ENCODE results near the gene PCDHGA2.
"Not testable (repeated sequence)": the region's sequence is repeated elsewhere in the genome, so short reads cannot be mapped to it uniquely, and the experiment has no call there.

Gene PCDHGA2

DNA sequence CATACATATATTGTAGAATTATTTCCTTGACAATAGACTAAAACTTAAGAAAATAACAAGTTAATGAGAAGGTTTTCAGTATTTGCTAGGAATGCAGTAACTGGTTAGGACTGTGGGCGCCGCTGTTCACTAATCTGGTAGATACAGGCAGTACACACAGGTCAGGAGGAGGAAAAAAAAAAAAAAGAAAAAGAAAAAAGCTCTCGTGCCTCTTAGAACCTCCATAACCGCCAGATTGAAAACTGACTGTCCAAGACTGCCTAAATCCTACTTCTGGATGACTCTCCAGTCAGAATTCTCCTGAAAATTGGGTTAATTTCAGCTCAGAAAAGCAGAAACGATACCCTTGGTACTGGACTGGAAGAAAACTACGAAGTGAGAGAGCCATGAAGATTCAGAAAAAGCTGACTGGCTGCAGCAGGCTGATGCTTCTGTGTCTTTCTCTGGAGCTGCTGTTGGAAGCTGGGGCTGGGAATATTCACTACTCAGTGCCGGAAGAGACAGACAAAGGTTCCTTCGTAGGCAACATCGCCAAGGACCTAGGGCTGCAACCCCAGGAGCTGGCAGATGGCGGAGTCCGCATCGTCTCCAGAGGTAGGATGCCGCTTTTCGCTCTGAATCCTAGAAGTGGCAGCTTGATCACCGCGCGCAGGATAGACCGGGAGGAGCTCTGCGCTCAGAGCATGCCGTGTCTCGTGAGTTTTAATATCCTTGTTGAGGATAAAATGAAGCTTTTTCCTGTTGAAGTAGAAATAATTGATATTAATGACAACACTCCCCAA, 8.1 kb upstream of the PCDHGA2 start, which contains the start of gene PCDHGA1:
Gene PCDHGA1, plus strand, starts transcription at position 216 of the 782 bp plus-strand sequence.
- DNase-seq (ENCODE audit: low read depth), result peak; percentile 46
- H3K4me3 ChIP-seq (ENCODE audit: low read length), result no peak within 1 kb of the TSS
- TF ChIP-seq, protein P1, sequence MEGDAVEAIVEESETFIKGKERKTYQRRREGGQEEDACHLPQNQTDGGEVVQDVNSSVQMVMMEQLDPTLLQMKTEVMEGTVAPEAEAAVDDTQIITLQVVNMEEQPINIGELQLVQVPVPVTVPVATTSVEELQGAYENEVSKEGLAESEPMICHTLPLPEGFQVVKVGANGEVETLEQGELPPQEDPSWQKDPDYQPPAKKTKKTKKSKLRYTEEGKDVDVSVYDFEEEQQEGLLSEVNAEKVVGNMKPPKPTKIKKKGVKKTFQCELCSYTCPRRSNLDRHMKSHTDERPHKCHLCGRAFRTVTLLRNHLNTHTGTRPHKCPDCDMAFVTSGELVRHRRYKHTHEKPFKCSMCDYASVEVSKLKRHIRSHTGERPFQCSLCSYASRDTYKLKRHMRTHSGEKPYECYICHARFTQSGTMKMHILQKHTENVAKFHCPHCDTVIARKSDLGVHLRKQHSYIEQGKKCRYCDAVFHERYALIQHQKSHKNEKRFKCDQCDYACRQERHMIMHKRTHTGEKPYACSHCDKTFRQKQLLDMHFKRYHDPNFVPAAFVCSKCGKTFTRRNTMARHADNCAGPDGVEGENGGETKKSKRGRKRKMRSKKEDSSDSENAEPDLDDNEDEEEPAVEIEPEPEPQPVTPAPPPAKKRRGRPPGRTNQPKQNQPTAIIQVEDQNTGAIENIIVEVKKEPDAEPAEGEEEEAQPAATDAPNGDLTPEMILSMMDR (IDR thresholded peaks at IDR 0.05; ENCODE audit: insufficient read depth, low read depth, low read length, missing control alignments), result peak; percentile 42

DNA sequence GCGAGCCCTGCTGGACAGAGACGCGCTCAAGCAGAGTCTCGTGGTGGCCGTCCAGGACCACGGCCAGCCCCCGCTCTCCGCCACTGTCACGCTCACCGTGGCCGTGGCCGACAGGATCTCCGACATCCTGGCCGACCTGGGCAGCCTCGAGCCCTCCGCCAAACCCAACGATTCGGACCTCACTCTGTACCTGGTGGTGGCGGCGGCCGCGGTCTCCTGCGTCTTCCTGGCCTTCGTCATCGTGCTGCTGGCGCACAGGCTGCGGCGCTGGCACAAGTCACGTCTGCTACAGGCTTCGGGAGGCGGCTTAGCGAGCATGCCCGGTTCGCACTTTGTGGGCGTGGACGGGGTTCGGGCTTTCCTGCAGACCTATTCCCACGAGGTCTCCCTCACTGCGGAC, 6.0 kb upstream of the PCDHGA2 start:
- DNase-seq (ENCODE audit: low read depth); H3K4me3 ChIP-seq (ENCODE audit: low read length): not testable (repeated sequence)

DNA sequence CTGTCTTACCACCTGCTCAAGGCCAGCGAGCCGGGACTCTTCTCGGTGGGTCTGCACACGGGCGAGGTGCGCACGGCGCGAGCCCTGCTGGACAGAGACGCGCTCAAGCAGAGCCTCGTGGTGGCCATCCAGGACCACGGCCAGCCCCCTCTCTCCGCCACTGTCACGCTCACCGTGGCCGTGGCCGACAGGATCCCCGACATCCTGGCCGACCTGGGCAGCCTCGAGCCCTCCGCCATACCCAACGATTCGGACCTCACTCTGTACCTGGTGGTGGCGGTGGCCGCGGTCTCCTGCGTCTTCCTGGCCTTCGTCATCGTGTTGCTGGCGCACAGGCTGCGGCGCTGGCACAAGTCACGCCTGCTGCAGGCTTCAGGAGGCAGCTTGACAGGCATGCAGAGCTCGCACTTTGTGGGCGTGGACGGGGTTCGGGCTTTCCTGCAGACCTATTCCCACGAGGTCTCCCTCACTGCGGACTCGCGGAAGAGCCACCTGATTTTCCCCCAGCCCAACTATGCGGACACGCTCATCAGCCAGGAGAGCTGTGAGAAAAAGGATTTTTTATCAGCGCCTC, 2.3 kb downstream of the PCDHGA2 start:
- H3K4me3 ChIP-seq (ENCODE audit: low read length); DNase-seq (ENCODE audit: low read depth): not testable (repeated sequence)

DNA sequence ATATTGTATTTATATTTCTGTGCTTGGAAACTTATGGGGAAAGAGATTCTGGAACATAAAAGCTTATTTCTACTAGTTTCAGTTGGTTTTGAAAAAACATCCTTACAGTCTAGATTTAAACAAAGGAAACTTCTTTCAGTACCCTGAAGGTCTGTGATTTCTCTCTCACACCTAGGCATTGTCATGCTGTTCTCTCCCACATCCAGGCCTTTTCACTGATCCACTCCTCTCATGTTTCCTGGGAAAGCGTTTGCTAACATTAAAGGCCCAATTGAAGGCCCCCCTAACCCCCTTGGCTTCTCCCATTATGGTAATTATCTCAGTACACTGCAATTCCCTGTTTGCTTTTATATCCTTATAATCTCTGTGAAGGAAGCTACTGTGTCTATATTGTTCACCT, 4.2 kb downstream of the PCDHGA2 start:
- no peak overlapping the region for H3K4me3 ChIP-seq (ENCODE audit: low read length)
- TF ChIP-seq, protein P1 (IDR thresholded peaks at IDR 0.05; ENCODE audit: insufficient read depth, low read depth, low read length, missing control alignments), result no peak
- no peak for DNase-seq (ENCODE audit: low read depth)

DNA sequence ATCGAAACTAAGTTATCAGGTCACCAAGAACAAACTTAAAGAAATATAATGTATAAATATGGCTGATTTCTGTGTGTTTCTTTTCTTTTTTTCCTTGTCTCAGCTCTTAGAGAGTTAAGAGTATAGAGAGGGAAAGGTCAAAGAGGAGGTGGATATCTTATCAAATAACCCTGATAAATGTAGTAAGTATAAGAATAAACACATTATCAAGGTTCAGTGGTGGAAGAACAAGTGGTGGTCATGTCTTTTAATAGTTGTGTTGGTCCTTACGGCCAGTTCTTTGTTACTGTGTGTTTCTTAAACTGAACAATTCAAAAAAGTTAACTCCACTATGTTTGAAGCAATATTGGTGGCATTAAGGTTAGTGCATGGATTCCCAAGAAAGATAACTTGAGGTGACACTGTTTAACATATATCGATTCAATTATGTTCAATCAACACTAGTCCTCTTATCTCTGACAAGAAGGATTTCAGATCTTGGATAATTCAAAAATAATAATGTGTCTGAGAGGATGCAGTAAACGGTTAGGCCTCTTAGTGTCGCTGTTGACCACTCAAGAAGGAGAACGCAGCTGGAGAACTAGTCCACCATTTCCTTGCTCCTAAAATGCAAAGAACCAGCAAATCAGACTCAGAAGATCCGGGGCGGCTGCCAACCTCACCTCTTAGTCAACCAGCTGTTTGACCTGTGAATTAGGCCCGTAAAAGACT, 4.8 kb downstream of the PCDHGA2 start, which contains the start of gene PCDHGA3:
Gene PCDHGA3, plus strand, starts transcription at position 588 of the 711 bp plus-strand sequence. CDS start 205 bp downstream, outside the sequence.
- peak; percentile 53 for DNase-seq (ENCODE audit: low read depth)
- peak within 1 kb of the TSS; percentile 12 for H3K4me3 ChIP-seq (ENCODE audit: low read length)
- TF ChIP-seq, protein P1 (IDR thresholded peaks at IDR 0.05; ENCODE audit: insufficient read depth, low read depth, low read length, missing control alignments), result peak; percentile 34

DNA sequence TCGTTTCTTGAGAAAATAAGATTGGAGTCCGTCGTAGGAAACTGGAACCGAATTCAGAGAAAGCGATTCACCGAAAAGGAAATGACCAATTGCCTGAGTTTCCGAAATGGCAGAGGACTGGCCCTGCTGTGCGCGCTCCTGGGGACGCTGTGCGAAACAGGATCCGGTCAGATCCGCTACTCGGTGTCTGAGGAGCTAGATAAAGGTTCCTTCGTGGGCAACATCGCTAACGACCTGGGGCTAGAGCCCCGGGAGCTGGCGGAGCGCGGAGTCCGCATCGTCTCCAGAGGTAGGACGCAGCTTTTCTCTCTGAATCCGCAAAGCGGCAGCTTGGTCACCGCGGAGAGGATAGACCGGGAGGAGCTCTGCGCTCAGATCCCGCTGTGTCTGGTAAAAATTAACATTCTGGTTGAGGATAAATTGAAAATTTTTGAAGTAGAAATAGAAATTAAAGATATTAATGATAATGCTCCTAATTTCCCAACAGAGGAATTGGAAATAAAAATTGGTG, 5.4 kb downstream of the PCDHGA2 start:
- peak overlapping the region; percentile 12 for H3K4me3 ChIP-seq (ENCODE audit: low read length)
- TF ChIP-seq, protein P1 (IDR thresholded peaks at IDR 0.05; ENCODE audit: insufficient read depth, low read depth, low read length, missing control alignments), result no peak
- no peak for DNase-seq (ENCODE audit: low read depth)

DNA sequence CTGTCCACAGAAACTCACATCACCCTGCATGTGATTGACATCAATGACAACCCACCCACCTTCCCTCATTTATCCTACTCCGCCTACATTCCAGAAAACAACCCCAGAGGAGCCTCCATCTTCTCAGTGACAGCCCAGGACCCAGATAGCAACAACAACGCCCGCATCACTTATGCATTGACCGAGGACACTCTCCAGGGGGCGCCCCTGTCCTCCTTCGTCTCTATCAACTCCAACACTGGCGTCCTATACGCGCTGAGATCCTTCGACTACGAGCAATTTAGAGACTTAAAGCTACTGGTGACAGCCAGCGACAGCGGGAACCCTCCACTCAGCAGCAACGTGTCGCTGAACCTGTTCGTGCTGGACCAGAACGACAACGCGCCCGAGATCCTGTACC, 6.8 kb downstream of the PCDHGA2 start:
- TF ChIP-seq, protein P1 (IDR thresholded peaks at IDR 0.05; ENCODE audit: insufficient read depth, low read depth, low read length, missing control alignments), result no peak
- DNase-seq (ENCODE audit: low read depth), result no peak
- no peak overlapping the region for H3K4me3 ChIP-seq (ENCODE audit: low read length)

DNA sequence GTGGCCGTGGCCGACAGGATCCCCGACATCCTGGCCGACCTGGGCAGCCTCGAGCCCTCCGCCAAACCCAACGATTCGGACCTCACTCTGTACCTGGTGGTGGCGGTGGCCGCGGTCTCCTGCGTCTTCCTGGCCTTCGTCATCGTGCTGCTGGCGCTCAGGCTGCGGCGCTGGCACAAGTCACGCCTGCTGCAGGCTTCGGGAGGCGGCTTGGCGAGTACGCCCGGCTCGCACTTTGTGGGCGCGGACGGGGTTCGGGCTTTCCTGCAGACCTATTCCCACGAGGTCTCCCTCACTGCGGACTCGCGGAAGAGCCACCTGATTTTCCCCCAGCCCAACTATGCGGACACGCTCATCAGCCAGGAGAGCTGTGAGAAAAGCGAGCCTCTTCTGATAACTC, 7.5 kb downstream of the PCDHGA2 start:
- H3K4me3 ChIP-seq (ENCODE audit: low read length); DNase-seq (ENCODE audit: low read depth): not testable (repeated sequence)
